GM21737 (cell line): ENCODE results near the gene EFNA2.

Source experiments
- ATAC-seq: cut with Tn5 transposase; IDR thresholded peaks from one replicate; pipeline ENCODE4 v1.9.1; 2021; ENCODE audit warnings: mild to moderate bottlenecking, moderate library complexity; ENCODE audit not compliant: unreplicated experiment

Gene EFNA2

DNA sequence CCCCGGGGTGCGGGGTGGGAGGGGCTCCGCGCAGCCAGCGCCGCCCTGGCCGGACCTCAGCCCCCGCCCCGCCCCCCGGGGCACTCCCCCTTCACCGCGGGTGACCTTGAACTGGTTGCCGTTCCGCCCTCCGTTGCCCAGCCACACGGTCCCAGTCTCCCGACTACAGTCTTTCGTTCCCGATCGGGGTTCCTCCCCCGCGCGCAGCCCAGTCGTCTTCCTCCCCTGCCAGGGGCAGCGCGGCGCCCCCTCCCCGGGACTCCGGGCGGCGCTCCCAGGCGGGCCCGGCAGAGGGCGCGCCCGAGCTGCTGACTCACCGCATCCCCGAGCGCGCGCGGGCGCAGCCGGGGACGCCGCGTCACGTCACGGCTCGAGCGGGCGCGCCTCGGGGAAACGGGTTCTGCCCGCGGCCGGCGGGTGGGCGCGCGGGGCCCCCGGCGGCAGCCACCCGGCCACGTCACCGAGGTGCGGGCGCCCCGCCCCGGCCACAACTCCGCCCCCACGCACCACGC lies 36.8 kb upstream of the EFNA2 start:
- ATAC-seq = peak; percentile 23

DNA sequence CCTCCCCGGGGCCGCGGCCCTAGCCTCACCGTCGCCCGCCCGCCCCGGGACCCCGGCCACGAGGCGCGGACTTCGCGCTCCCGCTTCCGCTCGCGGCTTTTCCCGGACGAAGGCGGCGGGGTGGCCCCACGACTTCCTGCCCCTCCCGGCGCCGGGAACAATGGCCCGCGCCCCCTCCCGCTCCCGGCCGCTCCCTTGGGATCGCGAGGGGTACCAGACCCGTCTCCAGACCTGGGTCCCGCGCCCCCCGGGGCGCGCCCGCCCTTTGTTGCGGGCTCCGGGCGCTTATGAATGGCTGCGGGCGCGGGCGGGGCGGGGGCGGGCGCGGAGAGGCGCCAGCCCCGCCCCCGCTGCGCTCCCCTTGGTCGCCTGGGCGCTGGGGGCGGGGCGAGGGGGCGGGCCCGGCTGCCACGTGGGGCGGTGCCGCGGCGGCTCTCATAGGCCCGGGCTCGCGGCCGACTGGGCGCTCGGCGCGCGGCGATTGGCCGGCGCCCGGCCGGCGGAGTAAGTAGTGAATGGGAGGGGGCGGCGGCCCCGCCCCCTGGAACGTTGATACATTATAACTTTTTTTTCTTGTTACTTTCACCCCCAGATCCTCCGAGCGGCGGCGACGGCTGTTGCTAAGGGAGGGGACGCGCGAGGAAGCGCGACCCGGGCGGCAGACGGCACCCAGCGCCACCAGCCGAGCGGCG lies 36.2 kb upstream of the EFNA2 start:
- ATAC-seq = peak; percentile 37

DNA sequence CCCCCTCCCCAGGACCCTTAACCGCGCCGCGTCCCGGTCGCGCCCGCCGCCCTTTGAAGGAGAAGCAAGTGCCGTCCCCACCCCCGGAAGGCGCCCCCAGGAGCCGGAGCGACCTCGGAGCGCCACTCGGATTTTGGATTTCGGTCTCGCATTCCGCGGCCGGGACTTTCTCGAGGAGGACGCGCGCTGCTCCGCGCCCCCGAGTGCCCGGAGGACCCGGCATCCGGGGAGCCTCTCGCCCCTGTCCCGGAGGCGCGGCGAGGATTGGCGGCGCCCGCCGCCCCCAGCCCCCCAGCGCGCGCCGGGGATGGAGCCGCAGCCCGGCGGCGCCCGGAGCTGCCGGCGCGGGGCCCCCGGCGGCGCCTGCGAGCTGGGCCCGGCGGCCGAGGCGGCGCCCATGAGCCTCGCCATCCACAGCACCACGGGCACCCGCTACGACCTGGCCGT lies 35.7 kb upstream of the EFNA2 start:
- no peak for ATAC-seq

DNA sequence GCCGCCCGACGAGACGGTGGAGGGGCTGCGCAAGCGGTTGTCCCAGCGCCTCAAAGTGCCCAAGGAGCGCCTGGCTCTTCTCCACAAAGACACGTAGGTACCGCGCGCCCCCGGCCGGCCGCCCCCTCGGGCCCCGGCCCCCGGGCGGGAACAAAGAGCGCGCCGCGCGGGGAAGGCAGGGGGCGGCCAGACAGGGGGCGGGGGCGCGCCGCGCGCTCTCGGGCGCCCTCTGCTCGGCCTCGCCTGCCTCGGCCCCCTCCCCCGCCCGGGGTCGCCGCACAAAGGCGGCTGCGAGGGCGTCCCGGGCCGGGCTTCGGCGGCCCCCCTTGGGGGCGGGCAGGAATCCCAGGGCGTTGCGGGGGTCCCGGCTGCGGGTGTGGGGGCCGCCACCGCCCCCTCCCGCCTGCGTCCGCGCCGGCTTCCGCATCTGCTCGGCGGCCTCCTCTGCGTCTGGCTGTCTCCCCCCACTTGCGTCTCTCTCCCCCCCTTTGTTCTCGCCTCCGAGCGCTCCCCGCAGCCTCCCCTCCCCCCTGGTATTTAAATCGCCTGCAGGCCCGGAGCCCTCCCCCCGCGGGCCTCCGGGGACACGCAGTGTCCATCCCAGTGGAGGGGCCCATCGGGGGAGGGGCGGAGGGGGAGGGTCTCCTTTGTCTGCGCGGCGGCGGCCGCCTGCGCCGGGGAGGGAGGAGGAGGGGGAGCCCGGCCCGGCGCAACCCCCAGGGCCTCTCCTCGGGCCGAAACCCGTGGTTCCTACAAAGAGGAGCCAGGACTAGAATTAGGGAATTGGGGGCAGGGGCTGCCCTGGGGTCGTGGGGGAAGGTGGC lies 35.0 kb upstream of the EFNA2 start:
- no peak for ATAC-seq

DNA sequence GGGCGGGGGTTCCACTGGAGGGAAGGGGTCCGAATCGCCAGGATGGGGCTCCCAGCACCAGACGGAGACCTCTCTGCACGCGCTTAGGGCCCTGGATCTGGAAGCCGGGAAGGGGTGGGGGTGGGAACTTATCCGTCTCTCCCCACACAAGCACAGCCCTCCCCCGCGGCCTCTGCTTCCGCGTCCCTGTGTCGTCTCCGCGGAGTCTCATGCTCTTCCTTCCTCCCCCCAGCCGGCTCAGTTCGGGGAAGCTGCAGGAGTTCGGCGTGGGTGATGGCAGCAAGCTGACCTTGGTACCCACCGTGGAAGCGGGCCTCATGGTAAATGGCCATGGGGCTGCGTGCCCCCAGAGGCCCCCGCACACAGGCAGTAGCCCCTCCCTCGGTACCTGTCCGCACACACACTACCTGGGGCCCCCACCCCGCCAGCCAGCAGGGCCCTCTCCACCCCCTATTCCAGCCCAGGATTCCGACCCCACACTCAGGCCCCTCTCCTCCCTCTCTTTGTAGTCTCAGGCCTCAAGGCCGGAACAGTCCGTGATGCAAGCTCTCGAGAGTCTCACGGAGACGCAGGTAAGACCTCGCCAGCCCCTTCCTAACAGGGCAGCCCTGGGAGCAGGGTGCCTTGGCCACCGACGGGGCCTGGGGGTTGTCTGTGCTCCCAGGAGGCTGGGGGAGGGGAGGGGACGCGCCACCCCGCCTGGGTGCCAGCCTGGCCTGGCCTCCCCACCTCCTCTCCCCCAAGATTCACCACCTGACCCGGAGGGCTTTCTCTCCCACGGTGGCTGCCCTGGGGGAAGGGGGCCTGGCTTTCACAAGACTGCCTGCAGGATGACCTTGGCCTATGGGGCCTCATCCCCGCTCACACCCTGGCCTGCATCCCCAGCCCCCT lies 34.1 kb upstream of the EFNA2 start:
- ATAC-seq = no peak

DNA sequence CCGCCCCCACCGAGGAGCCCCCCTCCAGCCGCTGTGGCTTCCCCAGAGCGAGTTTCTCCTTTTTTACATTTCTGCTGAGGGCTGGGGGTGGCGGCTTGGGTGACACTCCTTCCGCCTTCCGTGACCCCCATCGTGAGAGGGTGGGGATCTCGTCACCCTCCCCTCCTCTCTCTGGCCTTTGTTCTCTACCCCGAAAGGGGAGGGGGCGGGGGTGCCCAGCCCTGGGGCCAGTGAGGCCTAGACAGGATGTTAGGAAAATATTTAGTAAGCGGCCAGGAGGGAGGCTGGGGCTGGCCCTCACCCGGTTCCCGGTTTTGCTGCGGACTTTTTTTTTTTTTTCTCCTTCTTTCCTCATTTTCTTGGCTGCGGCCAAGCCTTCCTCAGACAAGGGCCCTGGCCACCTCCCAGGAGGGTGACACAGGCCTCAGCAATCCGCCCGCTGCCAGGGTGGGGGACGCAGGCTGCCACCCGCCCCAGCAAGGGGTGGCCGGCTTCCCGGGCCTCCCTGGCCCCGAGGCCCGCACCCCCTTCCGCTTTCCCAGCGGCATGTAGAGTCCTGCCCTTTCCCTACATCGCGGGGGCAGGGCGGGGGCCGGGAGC lies 33.4 kb upstream of the EFNA2 start:
- ATAC-seq = no peak

DNA sequence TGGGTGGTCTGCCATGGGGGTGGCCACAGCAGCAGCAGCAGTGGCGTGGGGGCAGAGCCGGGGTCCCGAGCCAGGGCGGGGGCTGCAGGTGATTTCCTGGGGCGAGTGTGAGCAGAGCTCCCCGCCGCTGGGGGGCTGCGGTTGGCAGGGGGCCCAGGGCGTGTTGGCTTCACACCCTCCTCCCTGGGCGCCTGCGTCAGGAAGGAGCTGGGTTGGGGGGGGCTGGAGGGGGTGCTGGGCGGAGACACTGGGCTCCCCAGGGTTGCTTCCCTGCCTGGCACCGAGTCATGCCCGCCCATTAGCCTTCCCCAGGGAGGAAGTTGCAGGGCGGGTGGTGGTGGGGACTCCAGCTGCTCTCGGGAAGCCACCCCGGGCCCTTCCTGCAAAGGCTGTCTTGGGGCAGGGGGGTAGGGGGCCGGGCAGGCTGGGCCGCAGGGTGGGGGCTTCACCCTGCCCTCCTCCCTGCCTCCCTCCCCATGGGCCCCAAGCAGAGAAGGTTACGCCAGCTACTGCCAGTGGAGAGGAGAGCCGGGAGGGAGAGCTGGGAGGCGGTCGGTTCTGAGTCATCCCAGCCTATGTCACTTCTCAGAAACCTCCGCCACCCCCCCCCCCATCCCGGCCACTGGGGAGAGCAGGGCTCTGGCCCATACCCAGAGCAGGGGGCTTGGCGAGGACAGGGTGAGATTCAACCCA lies 32.7 kb upstream of the EFNA2 start:
- ATAC-seq = no peak

DNA sequence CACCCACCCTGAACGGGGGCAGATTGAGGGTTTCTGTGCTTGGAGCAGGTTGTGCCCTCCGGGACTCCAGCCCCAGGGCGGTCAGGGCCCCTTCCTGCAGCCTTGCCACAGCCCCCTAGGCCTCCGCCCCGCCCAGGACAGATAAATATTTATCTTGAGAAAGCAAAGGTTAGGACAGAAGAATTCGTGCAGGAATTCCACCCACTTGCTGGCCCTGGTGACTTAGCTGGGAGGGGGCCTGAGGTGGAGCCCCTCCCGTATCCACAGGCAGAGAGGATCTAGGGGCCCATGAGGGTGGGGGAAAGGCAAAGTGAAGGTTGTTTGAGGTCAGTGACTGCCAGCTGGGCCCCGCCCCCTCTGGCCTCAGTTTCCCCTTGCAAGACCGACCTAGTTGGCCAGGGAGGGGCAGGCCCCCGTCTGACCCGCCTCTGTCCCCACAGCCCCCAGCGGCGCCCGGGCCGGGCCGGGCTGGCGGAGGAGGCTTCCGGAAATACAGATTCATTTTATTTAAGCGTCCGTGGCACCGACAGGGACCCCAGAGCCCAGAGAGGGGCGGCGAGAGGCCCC lies 32.1 kb upstream of the EFNA2 start:
- no peak for ATAC-seq

DNA sequence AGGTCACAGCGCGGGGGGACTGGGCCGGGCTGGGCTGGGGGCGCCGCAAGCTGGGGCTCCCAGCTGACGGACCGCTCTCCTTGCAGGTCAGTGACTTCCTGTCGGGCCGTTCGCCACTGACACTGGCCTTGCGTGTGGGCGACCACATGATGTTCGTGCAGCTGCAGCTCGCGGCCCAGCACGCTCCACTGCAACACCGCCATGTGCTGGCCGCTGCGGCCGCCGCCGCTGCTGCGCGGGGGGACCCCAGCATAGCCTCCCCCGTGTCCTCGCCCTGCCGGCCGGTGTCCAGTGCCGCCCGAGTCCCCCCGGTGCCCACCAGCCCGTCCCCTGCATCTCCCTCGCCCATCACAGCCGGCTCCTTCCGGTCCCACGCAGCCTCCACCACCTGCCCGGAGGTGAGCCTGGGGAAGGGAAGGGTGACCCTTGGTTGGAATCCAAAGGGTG lies 31.6 kb upstream of the EFNA2 start:
- no peak for ATAC-seq

DNA sequence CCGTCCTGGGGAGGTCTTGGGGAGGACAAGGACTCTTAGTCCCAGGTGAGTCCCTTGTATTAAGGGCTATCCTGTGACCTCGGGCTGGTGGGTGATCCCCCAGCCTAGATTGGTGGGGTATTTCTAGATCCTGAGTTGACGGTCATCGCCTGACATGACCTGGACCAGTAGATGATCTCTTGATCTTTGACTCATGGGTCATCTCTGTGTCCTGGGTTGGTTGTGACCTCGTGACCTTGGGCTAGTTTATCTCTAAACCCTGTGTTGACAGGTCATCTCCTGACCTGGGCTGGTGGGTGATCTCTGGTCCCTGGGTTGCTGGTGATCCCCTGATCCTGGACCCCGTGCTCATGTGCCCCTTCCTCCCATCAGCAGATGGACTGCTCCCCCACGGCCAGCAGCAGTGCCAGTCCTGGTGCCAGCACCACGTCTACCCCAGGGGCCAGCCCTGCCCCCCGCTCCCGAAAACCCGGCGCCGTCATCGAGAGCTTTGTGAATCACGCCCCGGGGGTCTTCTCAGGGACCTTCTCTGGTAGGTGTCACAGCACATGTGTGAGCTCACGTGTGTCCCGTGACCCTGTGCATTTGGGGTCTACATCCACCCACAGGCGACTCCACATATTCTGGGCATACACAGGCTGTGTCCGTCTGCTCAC lies 31.0 kb upstream of the EFNA2 start:
- ATAC-seq = no peak

DNA sequence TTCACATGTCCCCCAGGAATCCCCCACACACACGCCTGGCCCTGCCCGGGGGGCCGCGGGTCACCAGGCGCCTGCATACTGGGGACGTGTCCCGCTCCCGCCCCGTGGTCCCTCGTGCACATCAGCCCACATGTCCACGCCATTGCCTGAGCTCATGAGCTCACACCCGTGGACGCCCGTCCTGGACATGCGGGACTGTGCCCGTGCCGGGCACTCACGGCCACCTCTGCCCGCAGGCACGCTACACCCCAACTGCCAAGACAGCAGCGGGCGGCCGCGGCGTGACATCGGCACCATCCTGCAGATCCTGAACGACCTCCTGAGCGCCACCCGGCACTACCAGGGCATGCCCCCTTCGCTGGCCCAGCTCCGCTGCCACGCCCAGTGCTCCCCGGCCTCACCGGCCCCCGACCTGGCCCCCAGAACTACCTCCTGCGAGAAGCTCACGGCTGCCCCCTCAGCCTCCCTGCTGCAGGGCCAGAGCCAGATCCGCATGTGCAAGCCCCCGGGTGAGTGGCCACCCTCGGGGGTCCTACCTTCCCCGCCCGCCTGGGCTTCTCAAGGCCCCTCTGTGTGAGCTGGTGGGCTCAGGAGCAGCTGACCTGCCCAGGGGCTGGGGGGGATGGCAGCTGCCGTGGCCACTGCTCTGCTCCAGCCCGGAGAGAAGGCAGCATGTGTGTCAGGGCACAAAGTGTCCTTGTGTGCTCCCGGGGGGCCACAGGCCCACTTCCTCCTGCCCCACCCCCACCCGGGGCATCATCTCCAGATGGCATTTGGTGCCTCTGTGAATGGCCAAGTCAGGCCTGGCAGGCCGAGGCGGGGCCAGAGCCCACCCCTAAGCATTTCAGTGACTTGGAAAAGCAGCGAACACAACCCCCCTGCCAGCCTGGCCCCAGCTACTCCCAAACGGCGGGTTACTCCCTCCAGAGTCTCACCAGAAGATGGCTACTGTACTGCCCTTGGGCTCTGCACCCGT lies 30.2 kb upstream of the EFNA2 start:
- ATAC-seq = no peak

DNA sequence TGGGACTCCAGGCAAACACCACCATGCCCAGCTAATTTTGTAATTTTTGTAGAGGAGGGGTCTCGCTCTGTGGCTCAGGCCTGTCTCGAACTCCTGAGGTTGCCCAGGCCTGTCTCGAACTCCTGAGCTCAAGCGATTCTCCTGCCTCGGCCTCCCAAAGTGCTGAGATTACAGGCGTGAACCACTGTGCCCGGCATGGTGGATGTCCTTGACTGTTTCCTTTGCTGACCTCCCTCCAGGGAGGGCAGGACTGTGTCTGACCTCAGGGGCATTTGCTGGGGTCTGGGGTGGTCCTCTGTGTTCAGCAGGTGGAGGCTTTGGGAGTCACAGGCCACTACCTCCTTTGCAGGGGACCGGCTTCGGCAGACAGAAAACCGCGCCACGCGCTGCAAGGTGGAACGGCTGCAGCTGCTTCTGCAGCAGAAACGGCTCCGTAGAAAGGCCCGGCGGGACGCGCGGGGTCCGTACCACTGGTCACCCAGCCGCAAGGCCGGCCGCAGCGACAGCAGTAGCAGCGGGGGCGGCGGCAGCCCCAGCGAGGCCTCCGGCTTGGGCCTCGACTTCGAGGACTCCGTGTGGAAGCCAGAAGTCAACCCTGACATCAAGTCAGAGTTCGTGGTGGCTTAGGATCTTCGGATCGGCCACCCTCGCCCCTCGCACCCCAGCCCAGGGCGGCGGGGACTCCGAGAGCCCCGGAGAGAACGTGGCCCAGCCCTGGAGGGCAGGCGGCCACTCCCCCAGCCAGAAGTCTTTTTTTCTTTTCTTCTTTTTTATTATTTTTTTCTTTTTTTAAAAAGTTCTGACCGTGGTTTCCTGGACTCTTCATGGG lies 28.8 kb upstream of the EFNA2 start:
- ATAC-seq = no peak

DNA sequence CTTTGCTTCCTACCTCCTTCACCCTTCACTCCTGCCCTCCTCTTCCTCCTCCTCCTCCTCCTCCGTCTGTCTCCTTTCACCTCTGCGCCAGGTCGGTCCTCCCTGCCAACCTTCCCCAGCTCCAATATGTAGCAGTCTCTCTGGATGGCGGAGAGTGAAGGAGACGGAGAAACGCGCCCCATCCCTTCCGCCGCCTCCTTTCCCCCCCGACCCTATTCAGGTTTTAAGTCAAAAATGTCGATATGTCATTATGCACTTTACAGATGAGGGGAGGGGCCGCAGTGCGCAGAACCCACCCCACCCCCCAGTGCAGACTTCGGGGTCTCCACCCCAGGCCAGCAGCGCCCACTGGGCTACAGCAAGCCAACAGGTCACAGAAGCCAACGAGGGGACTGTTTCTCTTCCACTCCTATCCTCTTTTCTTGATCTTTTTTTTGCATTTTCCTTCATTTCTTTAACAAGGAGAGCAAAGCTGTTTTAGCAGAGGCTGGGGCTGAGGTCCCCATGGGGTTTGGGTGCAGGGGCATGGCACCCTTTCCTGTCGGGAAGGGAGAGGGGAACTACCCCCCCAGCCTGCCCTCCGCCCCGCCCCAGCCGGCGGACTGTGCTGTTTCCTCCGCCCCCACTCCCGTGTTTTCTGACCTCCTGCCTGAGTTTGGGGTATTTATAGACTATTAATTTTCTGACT lies 28.1 kb upstream of the EFNA2 start:
- no peak for ATAC-seq

DNA sequence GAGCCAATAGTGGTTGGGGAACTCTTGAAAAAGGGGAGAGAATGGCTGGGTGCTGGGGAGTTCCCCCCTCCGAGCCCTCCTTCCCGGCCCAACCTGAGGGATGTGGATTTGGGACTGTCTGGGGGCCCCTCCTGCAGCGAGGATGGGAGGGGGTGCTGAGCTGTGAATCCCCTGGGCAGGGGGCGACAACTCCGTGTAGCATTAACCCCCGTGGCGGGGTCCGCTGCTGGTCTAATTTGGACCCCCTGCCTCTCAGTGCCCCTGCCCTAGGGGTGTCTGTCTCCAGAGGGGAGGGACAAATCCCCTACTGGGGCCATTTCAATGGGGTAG lies 27.5 kb upstream of the EFNA2 start:
- ATAC-seq = no peak

DNA sequence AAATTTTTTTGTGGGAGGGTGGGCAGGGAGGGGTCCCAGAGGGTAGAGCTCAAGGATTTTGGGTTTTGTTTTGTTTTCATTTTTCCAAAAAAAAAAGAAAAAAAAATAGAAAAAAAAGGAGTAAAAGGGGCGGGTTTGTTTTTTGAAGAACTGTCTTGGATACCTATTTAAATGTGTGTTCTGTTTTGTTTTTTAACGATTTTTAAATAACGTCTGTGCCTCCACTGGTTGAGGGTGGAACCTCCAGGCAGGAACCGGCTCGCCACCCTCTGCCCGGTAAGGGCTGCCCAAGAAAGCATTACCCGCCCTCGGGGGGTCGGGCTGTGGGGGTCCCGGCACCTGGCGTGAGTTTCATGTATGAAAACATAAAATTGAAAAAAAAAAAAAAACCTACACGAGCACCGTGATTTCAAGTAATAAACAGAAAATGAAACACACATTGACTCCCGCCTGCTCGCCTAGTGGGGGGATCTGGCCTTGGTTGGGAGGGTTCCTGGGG lies 26.9 kb upstream of the EFNA2 start:
- ATAC-seq = no peak

DNA sequence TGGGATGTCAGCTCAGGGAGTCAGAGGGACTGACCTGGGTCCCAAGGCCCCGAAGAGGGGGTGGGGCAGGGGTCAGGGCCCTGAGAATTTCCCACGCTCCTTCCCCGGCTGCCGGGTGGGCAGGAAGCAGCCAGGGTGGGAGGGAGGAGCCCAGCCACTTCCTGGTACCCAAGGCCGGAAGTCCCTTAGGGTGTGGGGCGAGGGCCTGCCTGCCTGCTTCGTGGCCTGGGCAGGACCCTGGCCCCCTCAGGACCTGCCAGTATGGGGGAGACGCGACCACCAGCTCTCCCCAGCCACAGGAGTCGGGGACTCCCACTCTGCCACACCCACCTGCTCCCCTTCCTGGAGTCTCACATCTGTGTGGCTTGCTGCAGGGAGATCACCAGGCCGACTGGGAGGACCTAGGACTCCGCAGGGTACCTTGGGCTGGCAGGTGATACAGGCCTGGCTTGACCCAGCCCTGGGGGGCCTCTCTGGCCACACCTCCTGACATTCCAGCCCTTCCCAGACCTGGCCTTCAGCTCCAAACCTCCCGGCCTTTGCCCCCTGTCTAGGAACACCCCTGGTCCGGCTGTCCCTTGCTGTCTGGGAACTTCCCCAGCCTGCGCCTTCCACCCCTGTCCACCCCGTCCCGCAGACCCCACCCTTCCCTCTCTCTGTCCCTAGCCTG lies 26.3 kb upstream of the EFNA2 start:
- peak; percentile 24 for ATAC-seq
